ENCODE data around the gene VKORC1L1. TPM values are rescaled to one million over a fixed set of nuclear protein-coding genes. Genes with fewer than 3 reads are reported as not detected.
"Not testable (repeated sequence)": the region's sequence is repeated elsewhere in the genome, so short reads cannot be mapped to it uniquely, and the experiment has no call there.

Gene VKORC1L1
- 10 to 100 TPM; 12.3 to 13.5 TPM for total RNA-seq

DNA sequence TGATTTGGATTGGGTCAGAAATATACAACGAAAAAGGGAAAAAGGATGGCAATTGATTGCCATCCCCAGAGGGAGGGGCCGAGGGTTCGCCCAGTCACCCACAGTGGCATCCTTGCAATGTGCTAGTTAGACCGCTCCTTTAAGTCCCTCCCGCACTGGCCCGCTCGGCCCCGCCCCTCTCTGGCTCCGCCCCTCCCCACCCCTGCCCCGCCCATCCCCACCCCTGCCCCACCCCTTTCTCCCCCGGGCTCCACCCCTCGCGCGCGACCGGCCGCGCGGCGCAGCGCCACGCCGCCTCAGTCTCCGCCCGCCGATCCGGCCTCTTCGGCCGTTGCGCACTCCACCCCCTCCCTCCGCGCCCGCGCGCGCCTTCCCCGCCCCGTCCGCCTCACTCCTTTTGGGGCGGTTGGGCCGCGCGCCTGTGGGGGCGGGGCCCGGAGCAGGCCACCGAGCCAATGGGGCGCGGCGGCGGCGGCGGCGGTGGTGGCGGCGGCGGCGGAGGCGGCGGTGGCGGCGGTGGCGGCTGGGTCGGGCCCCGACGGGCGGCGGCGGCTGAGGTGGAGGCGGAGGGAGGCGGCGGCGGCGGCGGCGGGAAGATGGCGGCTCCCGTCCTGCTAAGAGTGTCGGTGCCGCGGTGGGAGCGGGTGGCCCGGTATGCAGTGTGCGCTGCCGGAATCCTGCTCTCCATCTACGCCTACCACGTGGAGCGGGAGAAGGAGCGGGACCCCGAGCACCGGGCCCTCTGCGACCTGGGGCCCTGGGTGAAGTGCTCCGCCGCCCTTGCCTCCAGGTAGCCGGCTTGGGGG, at the start of gene VKORC1L1:
TSS of gene VKORC1L1 (plus strand) at position 299 of the 806 bp plus-strand sequence. CDS start at position 597, 298 bp downstream.
- H3K27me3 ChIP-seq, result no peaks in the 10 kb centered on the region
- peaks cover 0 to 9% of the 10 kb centered on the region in 2 donors for H3K4me1 ChIP-seq
- H3K27ac ChIP-seq, result peak within 1 kb of the TSS; percentile 75 to 76
- no peaks in the 10 kb centered on the region for H3K36me3 ChIP-seq
- no peaks in the 10 kb centered on the region for H3K9me3 ChIP-seq
- peak; percentile 88 for DNase-seq (ENCODE audit: low spot score)
- TF ChIP-seq, protein P1, sequence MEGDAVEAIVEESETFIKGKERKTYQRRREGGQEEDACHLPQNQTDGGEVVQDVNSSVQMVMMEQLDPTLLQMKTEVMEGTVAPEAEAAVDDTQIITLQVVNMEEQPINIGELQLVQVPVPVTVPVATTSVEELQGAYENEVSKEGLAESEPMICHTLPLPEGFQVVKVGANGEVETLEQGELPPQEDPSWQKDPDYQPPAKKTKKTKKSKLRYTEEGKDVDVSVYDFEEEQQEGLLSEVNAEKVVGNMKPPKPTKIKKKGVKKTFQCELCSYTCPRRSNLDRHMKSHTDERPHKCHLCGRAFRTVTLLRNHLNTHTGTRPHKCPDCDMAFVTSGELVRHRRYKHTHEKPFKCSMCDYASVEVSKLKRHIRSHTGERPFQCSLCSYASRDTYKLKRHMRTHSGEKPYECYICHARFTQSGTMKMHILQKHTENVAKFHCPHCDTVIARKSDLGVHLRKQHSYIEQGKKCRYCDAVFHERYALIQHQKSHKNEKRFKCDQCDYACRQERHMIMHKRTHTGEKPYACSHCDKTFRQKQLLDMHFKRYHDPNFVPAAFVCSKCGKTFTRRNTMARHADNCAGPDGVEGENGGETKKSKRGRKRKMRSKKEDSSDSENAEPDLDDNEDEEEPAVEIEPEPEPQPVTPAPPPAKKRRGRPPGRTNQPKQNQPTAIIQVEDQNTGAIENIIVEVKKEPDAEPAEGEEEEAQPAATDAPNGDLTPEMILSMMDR (IDR thresholded peaks at IDR 0.05), result no peak
- H3K4me3 ChIP-seq, result peak within 1 kb of the TSS; percentile 89 to 94

DNA sequence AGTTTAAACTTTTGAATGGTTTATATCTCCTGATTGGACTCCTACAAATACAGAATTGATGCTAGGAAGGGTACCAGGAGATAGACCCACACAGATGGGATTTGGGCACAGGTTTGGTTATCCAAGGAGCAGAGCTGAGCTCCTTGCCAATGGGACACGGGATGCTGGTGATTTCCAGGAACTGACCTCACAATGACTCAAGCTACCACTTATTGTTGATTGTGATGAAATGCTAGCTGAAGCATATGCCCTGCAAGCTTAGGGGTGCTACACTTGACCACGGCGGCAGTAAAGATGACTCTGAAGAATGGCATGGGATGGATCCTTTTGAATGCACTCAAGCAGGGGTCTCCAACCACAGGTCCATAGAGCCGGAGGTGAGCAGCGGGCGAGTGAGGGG, 45.5 kb upstream of the VKORC1L1 start:
- H3K27ac ChIP-seq, result no peak overlapping the region
- DNase-seq (ENCODE audit: low spot score), result no peak
- TF ChIP-seq, protein P1 (IDR thresholded peaks at IDR 0.05), result no peak
- no peak overlapping the region for H3K4me3 ChIP-seq
- H3K9me3 ChIP-seq, result no peaks in the 10 kb centered on the region
- no peaks in the 10 kb centered on the region for H3K4me1 ChIP-seq
- no peaks in the 10 kb centered on the region for H3K27me3 ChIP-seq
- H3K36me3 ChIP-seq, result no peaks in the 10 kb centered on the region

DNA sequence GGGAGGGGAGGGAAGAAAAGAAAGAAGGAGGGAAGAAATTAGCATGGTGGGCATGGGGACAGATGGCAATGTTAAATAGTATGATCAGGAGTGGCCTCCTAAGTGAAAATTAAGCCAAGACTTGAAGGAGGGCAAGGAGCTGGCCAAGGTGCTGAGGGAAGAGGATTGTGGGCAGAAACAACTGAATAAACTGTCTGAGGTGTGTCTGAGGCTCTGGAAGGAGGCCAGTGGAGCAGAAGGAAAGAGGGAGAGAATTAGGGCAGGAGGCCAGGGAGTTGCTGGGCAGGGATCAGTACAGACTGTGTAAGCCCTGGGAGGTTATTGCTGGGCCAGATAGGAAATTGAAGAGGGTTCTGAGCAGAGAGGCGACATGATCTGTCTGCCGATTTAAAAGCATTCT, 40.6 kb upstream of the VKORC1L1 start:
- Histone ChIP-seq H3K4me3 (no peak overlapping the region), H3K4me1 (no peaks in the 10 kb centered on the region), H3K27me3 (no peaks in the 10 kb centered on the region), H3K9me3 (no peaks in the 10 kb centered on the region), H3K27ac (no peak overlapping the region), H3K36me3 (no peaks in the 10 kb centered on the region)
- TF ChIP-seq, protein P1 (IDR thresholded peaks at IDR 0.05), result no peak
- no peak for DNase-seq (ENCODE audit: low spot score)

DNA sequence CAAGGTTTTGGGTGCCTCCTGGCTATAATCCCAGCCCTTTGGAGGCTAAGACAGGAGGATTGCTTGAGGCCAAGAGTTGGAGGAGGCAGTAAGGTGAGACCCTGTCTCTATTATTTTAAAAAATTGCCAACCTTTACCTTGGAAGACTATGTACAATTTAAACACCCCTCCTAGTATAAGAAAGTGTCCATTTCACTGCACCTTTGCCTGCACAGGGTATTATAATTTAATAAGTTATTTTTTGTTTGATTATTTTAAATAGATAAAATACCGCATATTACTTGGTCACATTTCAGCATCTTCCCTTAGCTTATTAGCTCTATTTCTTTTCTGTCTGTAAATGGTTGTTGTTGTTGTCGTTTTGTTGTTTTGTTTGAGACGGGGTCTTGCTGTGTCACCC, 36.2 kb upstream of the VKORC1L1 start:
- not testable (repeated sequence) for H3K27ac ChIP-seq; H3K4me3 ChIP-seq; DNase-seq (ENCODE audit: low spot score); H3K9me3 ChIP-seq; H3K27me3 ChIP-seq; H3K36me3 ChIP-seq; H3K4me1 ChIP-seq

DNA sequence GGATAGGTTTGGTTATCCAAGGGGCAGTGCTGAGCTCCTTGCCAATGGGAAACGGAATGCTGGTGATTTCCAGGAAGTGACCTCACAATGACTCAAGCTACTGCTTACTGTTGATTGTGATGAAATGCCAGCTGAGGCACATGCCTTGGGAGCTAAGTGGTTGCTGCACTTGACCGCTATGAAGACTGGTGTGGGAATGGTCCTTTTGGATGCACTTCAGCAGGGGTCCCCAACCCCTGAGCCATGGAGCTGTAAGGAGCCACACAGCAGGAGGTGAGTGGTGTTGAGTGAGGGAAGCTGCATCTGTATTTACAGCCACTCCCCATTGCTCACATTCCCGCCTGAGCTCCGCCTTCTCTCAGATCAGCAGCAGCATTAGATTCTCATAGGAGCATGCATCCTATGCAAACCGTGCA, 35.3 kb upstream of the VKORC1L1 start:
- H3K4me1 ChIP-seq; H3K36me3 ChIP-seq; DNase-seq (ENCODE audit: low spot score); H3K9me3 ChIP-seq; H3K4me3 ChIP-seq; H3K27ac ChIP-seq; H3K27me3 ChIP-seq: not testable (repeated sequence)

DNA sequence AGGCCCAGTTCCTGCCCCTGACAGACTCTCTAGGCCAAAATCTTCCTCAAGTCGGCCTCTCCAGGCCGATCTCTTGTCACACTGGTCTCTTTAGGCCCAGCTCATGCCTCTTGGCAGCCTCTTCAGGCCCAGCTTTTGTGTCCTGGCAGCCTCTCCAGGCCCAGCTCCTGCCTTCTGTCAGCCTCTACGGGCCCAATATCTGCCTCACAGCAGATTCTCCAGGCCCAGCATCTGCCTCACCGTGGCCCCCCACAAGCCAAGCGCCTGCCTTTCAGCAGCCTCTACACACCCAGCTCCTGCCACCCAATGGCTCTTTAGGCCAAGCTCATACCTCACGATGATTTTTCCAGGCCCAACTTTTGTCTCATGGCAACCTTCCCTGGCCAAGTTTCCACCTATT, 33.0 kb upstream of the VKORC1L1 start:
- Histone ChIP-seq H3K27me3 (no peaks in the 10 kb centered on the region), H3K4me1 (no peaks in the 10 kb centered on the region), H3K36me3 (no peaks in the 10 kb centered on the region), H3K4me3 (no peak overlapping the region), H3K27ac (no peak overlapping the region), H3K9me3 (no peaks in the 10 kb centered on the region)
- DNase-seq (ENCODE audit: low spot score), result no peak
- TF ChIP-seq, protein P1 (IDR thresholded peaks at IDR 0.05), result no peak

DNA sequence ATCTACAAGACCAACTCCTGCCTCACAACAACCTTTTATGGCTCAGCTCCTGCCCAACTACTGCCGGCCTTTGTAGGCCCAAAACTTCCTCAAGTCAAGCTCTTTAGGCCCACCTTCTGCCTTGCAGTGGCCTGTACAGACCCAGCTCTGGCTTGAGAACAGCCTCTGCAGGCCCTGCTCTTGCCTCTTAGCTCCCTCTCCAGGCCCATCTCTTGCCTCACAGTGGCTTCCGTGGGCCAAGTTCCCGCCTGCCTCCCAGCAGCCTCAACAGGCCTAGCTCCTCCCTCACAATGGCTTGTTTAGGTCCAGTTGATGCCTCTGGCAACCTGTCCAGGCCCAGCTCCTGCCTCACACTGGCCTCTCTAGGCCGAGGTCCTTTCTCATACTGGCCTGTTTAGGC, 32.4 kb upstream of the VKORC1L1 start:
- Histone ChIP-seq H3K9me3 (no peaks in the 10 kb centered on the region), H3K27me3 (no peaks in the 10 kb centered on the region), H3K27ac (no peak overlapping the region), H3K36me3 (no peaks in the 10 kb centered on the region), H3K4me3 (no peak overlapping the region), H3K4me1 (no peaks in the 10 kb centered on the region)
- TF ChIP-seq, protein P1 (IDR thresholded peaks at IDR 0.05), result no peak
- no peak for DNase-seq (ENCODE audit: low spot score)

DNA sequence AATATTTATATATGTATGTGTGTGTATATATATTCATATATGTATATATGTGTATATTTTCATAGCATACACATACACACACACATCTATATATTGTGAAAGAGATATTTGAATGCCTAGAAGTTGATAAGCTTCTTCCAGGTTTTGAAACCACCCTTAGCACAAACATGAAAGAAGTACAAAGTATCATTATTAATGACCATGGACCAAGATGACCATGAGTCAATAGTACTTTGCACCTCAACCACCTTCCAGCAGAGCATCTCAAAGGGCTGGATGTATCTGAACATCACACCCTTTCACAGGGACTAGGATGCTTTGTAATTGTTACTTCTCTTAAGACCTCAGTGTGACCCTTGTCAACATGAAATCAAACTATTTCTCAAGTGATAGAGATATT, 29.3 kb upstream of the VKORC1L1 start:
- H3K4me1 ChIP-seq; H3K27me3 ChIP-seq; H3K4me3 ChIP-seq; DNase-seq (ENCODE audit: low spot score); H3K9me3 ChIP-seq; H3K27ac ChIP-seq; H3K36me3 ChIP-seq: not testable (repeated sequence)

Measured in right atrium auricular region (tissue), 2 donors.